HEK293T (cell line): ENCODE measurements around the gene SOS2.

ENCODE experiments used
- CTCF ChIA-PET: fragments of 350-600 bp; formaldehyde crosslinking; extraction: SDS; loops from one replicate; lab custom pipeline; 2021; ENCODE audit warnings: antibody characterized with exemption, inconsistent platforms; lab: Yijun Ruan, JAX
- POLR2A ChIA-PET: fragments of 350-600 bp; formaldehyde crosslinking; extraction: SDS; loops from one replicate; lab custom pipeline; 2020; ENCODE audit warnings: antibody characterized with exemption, inconsistent platforms; lab: Yijun Ruan, JAX
- DNase-seq: peaks from one replicate; pipeline ENCODE4 v3.0.0; 2012; ENCODE audit warnings: mixed read lengths; ENCODE audit errors: extremely low spot score
- ARNT ChIP-seq: fragments of 450-650 bp; IDR thresholded peaks from 2 replicates; pipeline ENCODE4 v1.6.1; 2017; ENCODE audit warnings: mild to moderate bottlenecking
- BHLHE40 ChIP-seq: fragments of 450-650 bp; IDR thresholded peaks from 2 replicates; pipeline ENCODE4 v1.6.1; 2016; ENCODE audit warnings: mild to moderate bottlenecking, moderate library complexity, borderline replicate concordance
- CTBP1 ChIP-seq: fragments of 450-650 bp; IDR thresholded peaks from 2 replicates; pipeline ENCODE4 v1.6.1; 2016; ENCODE audit warnings: borderline replicate concordance
- ELF4 ChIP-seq: fragments of 450-650 bp; IDR thresholded peaks from 2 replicates; pipeline ENCODE4 v1.6.1; 2017; ENCODE audit warnings: antibody characterized with exemption
- FOXA1 ChIP-seq: fragments of 450-650 bp; IDR thresholded peaks from 2 replicates; pipeline ENCODE4 v1.6.1; 2016; ENCODE audit warnings: mild to moderate bottlenecking
- FOXK2 ChIP-seq: fragments of 450-650 bp; IDR thresholded peaks from 2 replicates; pipeline ENCODE4 v1.6.1; 2016; ENCODE audit warnings: mild to moderate bottlenecking
- FOXM1 ChIP-seq: fragments of 450-650 bp; IDR thresholded peaks from 2 replicates; pipeline ENCODE4 v1.6.1; 2017; ENCODE audit warnings: mild to moderate bottlenecking, borderline replicate concordance
- HDGF ChIP-seq: fragments of 450-650 bp; IDR thresholded peaks from 2 replicates; pipeline ENCODE4 v1.6.1; 2017; ENCODE audit warnings: antibody characterized with exemption, borderline replicate concordance
- L3MBTL2 ChIP-seq: fragments of 450-650 bp; conservative IDR thresholded peaks from 2 replicates; pipeline ENCODE4 v1.6.1; 2016; ENCODE audit warnings: mild to moderate bottlenecking
- LEF1 ChIP-seq: fragments of 450-650 bp; IDR thresholded peaks from 2 replicates; pipeline ENCODE4 v1.6.1; 2017; ENCODE audit warnings: mild to moderate bottlenecking, borderline replicate concordance
- NFRKB ChIP-seq: fragments of 450-650 bp; IDR thresholded peaks from 2 replicates; pipeline ENCODE4 v1.6.1; 2016; ENCODE audit warnings: mild to moderate bottlenecking, moderate library complexity
- PKNOX1 ChIP-seq: fragments of 450-650 bp; IDR thresholded peaks from 2 replicates; pipeline ENCODE4 v1.6.1; 2016
- SP1 ChIP-seq: fragments of 450-650 bp; IDR thresholded peaks from 2 replicates; pipeline ENCODE4 v1.6.1; 2017
- SUZ12 ChIP-seq: fragments of 450-650 bp; IDR thresholded peaks from 2 replicates; pipeline ENCODE4 v1.6.1; 2016; ENCODE audit warnings: mild to moderate bottlenecking
- TARDBP ChIP-seq: fragments of 450-650 bp; IDR thresholded peaks from 2 replicates; pipeline ENCODE4 v1.6.1; 2016
- ZNF384 ChIP-seq: fragments of 450-650 bp; IDR thresholded peaks from 2 replicates; pipeline ENCODE4 v1.6.1; 2016

SOS2 gene

GRCh38 chr14:50091240-50091913 lies 140.0 kb downstream of the SOS2 start:
- no peak for TF ChIP-seq BHLHE40
- TF ChIP-seq LEF1, result no peak
- no peak for TF ChIP-seq FOXK2
- TF ChIP-seq FOXM1, result no peak
- TF ChIP-seq FOXA1, result no peak
- TF ChIP-seq ARNT, result no peak
- TF ChIP-seq SUZ12, result no peak
- TF ChIP-seq L3MBTL2, result no peak
- TF ChIP-seq SP1, result no peak
- TF ChIP-seq ELF4, result no peak

GRCh38 chr14:50089208-50089607 lies 142.2 kb downstream of the SOS2 start:
- ChIA-PET POLR2A (interaction anchor here (0.7 to 1.2 kb wide), 2 partner anchors 27 to 237 kb away, joined by 3 to 5 read pairs; partner anchors contain the start of gene NEMF), CTCF (interaction anchor here (1.4 kb wide), 1 partner anchor 227 kb away, joined by 3 read pairs; no protein-coding TSS in a partner anchor)
- no peak for DNase-seq
- TF ChIP-seq ELF4, result no peak
- no peak for TF ChIP-seq FOXK2
- TF ChIP-seq L3MBTL2, result no peak
- TF ChIP-seq FOXM1, result no peak

More at GRCh38 chr14:50091240-50091913, 140.0 kb downstream of the SOS2 start:
- ChIA-PET POLR2A (interaction anchor here (1.0 to 1.2 kb wide), 2 partner anchors 29 to 199 kb away, joined by 3 read pairs; no protein-coding TSS in a partner anchor), CTCF (interaction anchor here (0.5 kb wide), 1 partner anchor 451 kb away, joined by 7 read pairs; no protein-coding TSS in a partner anchor)
- no peak for DNase-seq

- ChIA-PET CTCF (interaction anchor here (1.2 to 1.4 kb wide), 2 partner anchors 16 to 227 kb away, joined by 3 read pairs; no protein-coding TSS in a partner anchor), POLR2A (interaction anchor here (0.7 to 1.2 kb wide), 3 partner anchors 26 to 236 kb away, joined by 3 to 5 read pairs (median 3); partner anchors contain the start of genes NEMF and VCPKMT)
- TF ChIP-seq NFRKB (no peak), ZNF384 (no peak), SP1 (no peak), TARDBP (no peak), BHLHE40 (no peak), HDGF (no peak), ELF4 (no peak), LEF1 (no peak), SUZ12 (no peak), CTBP1 (no peak), FOXK2 (no peak), ARNT (no peak), FOXM1 (no peak), FOXA1 (no peak), PKNOX1 (no peak)
Measured at GRCh38 chr14:50088731-50089130, 142.6 kb downstream of the SOS2 start.

DNA sequence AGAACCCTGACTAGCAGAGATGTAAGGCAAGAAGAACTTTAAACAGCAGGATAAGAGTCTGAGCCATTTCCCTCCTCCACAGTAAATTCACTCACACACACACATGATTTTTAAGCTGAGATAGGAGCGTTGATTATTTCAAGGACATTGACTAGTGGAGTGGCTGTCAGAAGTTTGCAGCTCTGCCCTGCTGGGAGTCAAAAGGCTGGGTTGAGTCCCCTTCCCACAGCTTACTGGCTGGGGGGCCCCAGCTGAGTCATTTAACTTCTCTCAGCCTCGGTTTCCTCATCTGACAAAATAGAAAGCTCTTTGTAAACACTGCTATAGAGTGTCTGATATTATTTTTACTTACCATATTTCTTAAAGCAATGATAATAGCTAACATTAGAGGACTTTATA lies 143.3 kb downstream of the SOS2 start:
- ChIA-PET POLR2A (interaction anchor here (0.9 to 1.2 kb wide), 3 partner anchors 26 to 225 kb away, joined by 3 read pairs; partner anchors contain the start of gene VCPKMT), CTCF (interaction anchor here (0.7 to 1.4 kb wide), 3 partner anchors 16 to 226 kb away, joined by 3 to 4 read pairs (median 3); no protein-coding TSS in a partner anchor)
- TF ChIP-seq FOXK2 (no peak), SP1 (no peak), HDGF (no peak), FOXA1 (no peak), CTBP1 (no peak), ZNF384 (no peak), ARNT (no peak)
- DNase-seq, result no peak

More at GRCh38 chr14:50088731-50089130, 142.6 kb downstream of the SOS2 start:
- no peak for DNase-seq

DNA sequence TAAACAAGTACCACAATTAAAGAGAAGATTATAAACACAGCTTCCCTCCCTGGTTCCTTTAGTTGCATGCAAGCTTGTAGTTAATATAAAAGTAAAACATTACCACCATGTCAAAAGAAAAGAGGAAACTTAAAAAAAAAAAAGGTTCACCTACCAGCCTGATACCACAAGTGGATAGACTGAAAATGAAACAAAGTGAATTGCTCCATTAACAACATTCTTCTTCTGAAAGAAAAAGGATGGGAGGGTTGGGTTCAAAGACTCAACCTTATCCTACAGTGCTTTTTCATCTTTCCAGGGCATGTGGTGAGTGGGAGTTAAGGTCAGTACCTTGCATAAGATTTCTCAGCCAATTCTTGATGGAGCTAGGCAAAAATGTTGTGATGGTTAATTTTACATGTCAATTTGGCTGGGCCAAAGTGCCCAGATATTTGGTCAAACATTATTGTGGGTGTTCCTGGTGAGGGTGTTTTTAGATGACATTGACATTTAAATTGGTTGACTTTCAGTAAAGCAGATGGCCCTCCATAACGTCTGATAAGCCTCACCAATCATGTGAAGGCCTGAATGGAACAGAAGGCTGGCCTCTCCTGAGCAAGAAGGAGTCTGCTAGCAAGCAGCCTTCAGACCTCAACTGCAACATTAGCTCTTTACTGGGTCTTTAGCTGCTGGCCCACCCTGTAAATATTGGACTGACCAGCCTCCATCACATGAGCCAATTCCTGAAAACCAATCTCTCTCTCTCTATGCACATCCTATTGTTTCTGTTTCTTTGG lies 143.8 kb downstream of the SOS2 start:
- no peak for TF ChIP-seq ZNF384
- no peak for TF ChIP-seq HDGF
- TF ChIP-seq PKNOX1, result no peak
- no peak for TF ChIP-seq ARNT
- no peak for TF ChIP-seq SP1
- TF ChIP-seq LEF1, result no peak
- no peak for TF ChIP-seq ELF4
- no peak for TF ChIP-seq SUZ12
- TF ChIP-seq L3MBTL2, result no peak
- POLR2A ChIA-PET, result interaction anchor here (0.9 to 1.2 kb wide), 2 partner anchors 29 to 225 kb away, joined by 3 read pairs; partner anchors contain the start of gene VCPKMT
- no peak for DNase-seq
- CTCF ChIA-PET, result interaction anchor here (0.7 to 1.4 kb wide), 3 partner anchors 17 to 226 kb away, joined by 3 to 4 read pairs (median 3); no protein-coding TSS in a partner anchor

GRCh38 chr14:50086321-50086711 lies 145.1 kb downstream of the SOS2 start:
- CTCF ChIA-PET, result interaction anchor here (1.4 kb wide), 1 partner anchor 234 kb away, joined by 3 read pairs; the partner anchor contains the start of gene NEMF
- POLR2A ChIA-PET, result interaction anchor here (1.0 kb wide), 1 partner anchor 219 kb away, joined by 3 read pairs; no protein-coding TSS in a partner anchor
- DNase-seq, result no peak
- TF ChIP-seq SUZ12, result no peak
- no peak for TF ChIP-seq CTBP1
- no peak for TF ChIP-seq FOXA1
- TF ChIP-seq PKNOX1, result no peak
- TF ChIP-seq FOXM1, result no peak
- no peak for TF ChIP-seq ELF4
- no peak for TF ChIP-seq FOXK2
- no peak for TF ChIP-seq LEF1
- TF ChIP-seq ARNT, result no peak
- TF ChIP-seq SP1, result no peak
- no peak for TF ChIP-seq HDGF
- TF ChIP-seq TARDBP, result no peak
- TF ChIP-seq L3MBTL2, result no peak
- TF ChIP-seq BHLHE40, result no peak
- TF ChIP-seq ZNF384, result no peak
